Caco-2 (cell line): ENCODE data around the gene C12orf60. TPM values are rescaled to one million over a fixed set of nuclear protein-coding genes. Genes with fewer than 3 reads are reported as not detected.
A peak's percentile ranks its signal among the peaks of the same experiment; 100 is the strongest.

ENCODE experiments used
- BruUV-seq: library from RNA; stranded (reverse); fragments of 400-500 nt; replicated peaks from 2 replicates; lab custom pipeline; 2021; lab: Mats Ljungman, UMichigan
- CTCF ChIA-PET: fragments of 300-600 bp; sonication (Branson Sonifier 250); formaldehyde crosslinking; loops from one replicate; lab custom pipeline; 2022; ENCODE audit warnings: antibody characterized with exemption; lab: Charles Lee
- POLR2A ChIA-PET: fragments of 300-600 bp; sonication (Branson Sonifier 250); formaldehyde crosslinking; loops from one replicate; lab custom pipeline; 2022; ENCODE audit warnings: antibody characterized with exemption; lab: Charles Lee
- DNase-seq, 2 experiments: peaks; one replicate each; pipeline versions ENCODE4 v3.0.0 to v3.0.0-alpha.2; 2020 to 2022
- H3K27me3 ChIP-seq: replicated peaks from 2 replicates; pipeline ENCODE4 v1.6.0; 2011; ENCODE audit warnings: low read length; ENCODE audit not compliant: control insufficient read depth, insufficient read depth
- H3K36me3 ChIP-seq: 2 replicates; pipeline ENCODE4 v1.5.1; 2011; ENCODE audit warnings: low read length; ENCODE audit not compliant: control insufficient read depth, insufficient read depth
- H3K4me1 ChIP-seq: fragments of 250-450 bp; sonication (Bioruptor Pico); 2 replicates; pipeline ENCODE4 v1.5.1; 2020; ENCODE audit warnings: mild to moderate bottlenecking
- H3K4me3 ChIP-seq: 2 replicates; pipeline ENCODE4 v1.5.1; 2011; ENCODE audit warnings: low read depth, mild to moderate bottlenecking, control low read depth, low read length
- H3K9me3 ChIP-seq: fragments of 250-450 bp; sonication (Bioruptor Pico); 2 replicates; pipeline ENCODE4 v1.5.1; 2020; ENCODE audit warnings: mild to moderate bottlenecking, moderate library complexity
- H3K27ac Mint-ChIP-seq: one replicate; pipeline ENCODE4 v1.8.0; 2022; ENCODE audit warnings: mixed read lengths; ENCODE audit not compliant: unreplicated experiment
- H3K27me3 Mint-ChIP-seq: one replicate; pipeline ENCODE4 v1.8.0; 2022; ENCODE audit warnings: mixed read lengths; ENCODE audit not compliant: insufficient read depth, unreplicated experiment
- H3K36me3 Mint-ChIP-seq: one replicate; pipeline ENCODE4 v1.8.0; 2022; ENCODE audit warnings: mild to moderate bottlenecking, mixed read lengths; ENCODE audit not compliant: insufficient read depth, unreplicated experiment
- H3K4me1 Mint-ChIP-seq: one replicate; pipeline ENCODE4 v1.8.0; 2022; ENCODE audit warnings: low read depth, mixed read lengths; ENCODE audit not compliant: unreplicated experiment
- H3K4me3 Mint-ChIP-seq: one replicate; pipeline ENCODE4 v1.8.0; 2022; ENCODE audit warnings: mild to moderate bottlenecking, moderate library complexity, mixed read lengths; ENCODE audit not compliant: unreplicated experiment
- H3K9me3 Mint-ChIP-seq: one replicate; pipeline ENCODE4 v1.8.0; 2022; ENCODE audit warnings: mixed read lengths; ENCODE audit not compliant: unreplicated experiment
- intact Hi-C: fragments of 100-400 bp; cut with micrococcal nuclease; formaldehyde crosslinking; loops from one replicate; pipeline ENCODE4 v1.10.0; 2022; ENCODE audit not compliant: unreplicated experiment
- total RNA-seq: library from RNA; stranded (reverse); gene quantifications from 2 replicates; pipeline ENCODE4 v1.2.3, GENCODE V29; 2022
- TF ChIP-seq, protein P1 (sequence below), 2 experiments: fragments of 200-600 bp in 1 of 2; IDR thresholded peaks; 1 replicate in 1 of 2; 2 replicates in 1 of 2; pipeline versions ENCODE4 v1.5.1 to v1.8.0; 2011 to 2022; ENCODE audit warnings: antibody characterized with exemption in 1 of 2, control low read depth in 1 of 2, inconsistent platforms in 1 of 2, low read depth in 1 of 2, low read length in 1 of 2, mild to moderate bottlenecking in 1 of 2, moderate library complexity in 1 of 2; ENCODE audit not compliant: insufficient read depth in 1 of 2, severe bottlenecking in 1 of 2, unreplicated experiment in 1 of 2

The C12orf60 gene
- total RNA-seq, 1 experiment from 2014 or later: 2.8 TPM

DNA sequence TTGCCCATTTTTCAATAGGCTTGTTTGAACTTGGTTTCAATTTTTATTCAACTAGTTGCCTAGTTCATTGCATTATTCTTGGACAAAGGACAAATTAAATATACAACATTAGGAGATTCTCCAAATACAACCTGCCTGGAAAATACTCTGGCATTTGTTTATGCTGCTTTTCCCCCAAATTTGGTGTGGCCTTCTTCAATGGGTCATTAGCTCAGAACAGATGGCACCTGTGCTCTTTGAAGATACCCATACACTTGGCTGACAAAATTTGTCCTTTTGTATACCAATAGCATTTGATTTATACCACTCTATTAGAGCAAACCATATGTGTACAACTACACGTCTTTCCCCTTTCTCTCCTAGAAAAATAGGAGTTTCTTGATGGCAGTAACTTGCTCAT is 35.9 kb upstream of the C12orf60 start:
- H3K4me3 ChIP-seq: no peak overlapping the region
- H3K4me1 Mint-ChIP-seq: peaks cover 20% of the 10 kb centered on the region
- DNase-seq: no peak
- peaks cover 13% of the 10 kb centered on the region; the same call in 1 of the 2 replicates for H3K4me1 ChIP-seq
- POLR2A ChIA-PET: no interaction called here
- CTCF ChIA-PET: no interaction called here
- H3K27me3 Mint-ChIP-seq: no peaks in the 10 kb centered on the region
- H3K36me3 Mint-ChIP-seq: peaks cover 77% of the 10 kb centered on the region
- peaks cover 11% of the 10 kb centered on the region for H3K9me3 Mint-ChIP-seq
- intact Hi-C loops: no loop called here
- H3K36me3 ChIP-seq: peaks cover 2% of the 10 kb centered on the region; the same call in 1 of the 2 replicates
- TF ChIP-seq, protein P1, sequence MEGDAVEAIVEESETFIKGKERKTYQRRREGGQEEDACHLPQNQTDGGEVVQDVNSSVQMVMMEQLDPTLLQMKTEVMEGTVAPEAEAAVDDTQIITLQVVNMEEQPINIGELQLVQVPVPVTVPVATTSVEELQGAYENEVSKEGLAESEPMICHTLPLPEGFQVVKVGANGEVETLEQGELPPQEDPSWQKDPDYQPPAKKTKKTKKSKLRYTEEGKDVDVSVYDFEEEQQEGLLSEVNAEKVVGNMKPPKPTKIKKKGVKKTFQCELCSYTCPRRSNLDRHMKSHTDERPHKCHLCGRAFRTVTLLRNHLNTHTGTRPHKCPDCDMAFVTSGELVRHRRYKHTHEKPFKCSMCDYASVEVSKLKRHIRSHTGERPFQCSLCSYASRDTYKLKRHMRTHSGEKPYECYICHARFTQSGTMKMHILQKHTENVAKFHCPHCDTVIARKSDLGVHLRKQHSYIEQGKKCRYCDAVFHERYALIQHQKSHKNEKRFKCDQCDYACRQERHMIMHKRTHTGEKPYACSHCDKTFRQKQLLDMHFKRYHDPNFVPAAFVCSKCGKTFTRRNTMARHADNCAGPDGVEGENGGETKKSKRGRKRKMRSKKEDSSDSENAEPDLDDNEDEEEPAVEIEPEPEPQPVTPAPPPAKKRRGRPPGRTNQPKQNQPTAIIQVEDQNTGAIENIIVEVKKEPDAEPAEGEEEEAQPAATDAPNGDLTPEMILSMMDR (IDR thresholded peaks at IDR 0.05; ENCODE audit: insufficient read depth in 1 of 2, low read depth in 1 of 2, low read length in 1 of 2, severe bottlenecking in 1 of 2, unreplicated experiment in 1 of 2): no peak
- H3K4me3 Mint-ChIP-seq: no peak overlapping the region
- peak overlapping the region; percentile 65 for H3K27ac Mint-ChIP-seq
- H3K27me3 ChIP-seq: no peaks in the 10 kb centered on the region
- no TSS peak for BruUV-seq
- peaks cover 13% of the 10 kb centered on the region; the same call in 1 of the 2 replicates for H3K9me3 ChIP-seq

DNA sequence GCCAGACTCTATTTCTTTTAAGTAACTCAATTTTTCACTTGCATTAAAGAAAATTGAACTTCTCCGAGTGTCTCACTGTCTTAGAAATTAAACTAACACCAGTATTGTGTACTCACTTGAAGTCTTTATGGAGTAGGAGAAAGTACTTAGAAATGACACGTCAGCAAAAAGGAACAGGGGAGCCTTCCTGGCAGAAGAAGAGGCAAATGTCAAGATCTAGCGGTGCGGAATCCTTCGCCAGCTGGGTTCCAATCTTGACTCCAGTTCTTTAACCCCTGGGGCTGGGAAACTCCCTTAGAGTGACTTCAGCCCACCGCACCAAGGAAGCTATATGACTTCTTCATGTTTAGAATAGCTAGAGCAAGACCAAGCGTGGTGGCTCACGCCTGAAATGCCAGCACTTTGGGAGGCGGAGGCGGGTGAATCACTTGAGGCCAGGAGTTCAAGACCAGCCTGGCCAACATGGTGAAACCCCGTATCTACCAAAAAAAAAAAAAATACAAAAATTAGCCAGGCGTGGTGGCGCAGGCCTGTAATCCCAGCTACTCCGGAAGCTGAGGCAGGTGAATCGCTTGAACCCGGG is 34.6 kb upstream of the C12orf60 start:
- TF ChIP-seq, protein P1 (IDR thresholded peaks at IDR 0.05; ENCODE audit: insufficient read depth in 1 of 2, low read depth in 1 of 2, low read length in 1 of 2, severe bottlenecking in 1 of 2, unreplicated experiment in 1 of 2): no peak
- peaks cover 16% of the 10 kb centered on the region for H3K9me3 ChIP-seq
- peak overlapping the region; percentile 96 for H3K27ac Mint-ChIP-seq
- no peaks in the 10 kb centered on the region for H3K27me3 Mint-ChIP-seq
- H3K27me3 ChIP-seq: no peaks in the 10 kb centered on the region
- POLR2A ChIA-PET: interaction anchor here (0.7 to 3.0 kb wide), 2 partner anchors 19 to 34 kb away, joined by 5 to 42 read pairs; partner anchors contain the start of genes C12orf60 and WBP11
- H3K4me3 ChIP-seq: peak overlapping the region; percentile 96
- CTCF ChIA-PET: interaction anchor here (3.0 kb wide), 1 partner anchor 34 kb away, joined by 16 read pairs; the partner anchor contains the start of genes C12orf60 and WBP11
- H3K36me3 Mint-ChIP-seq: peaks cover 79% of the 10 kb centered on the region
- H3K4me1 Mint-ChIP-seq: peaks cover 20% of the 10 kb centered on the region
- H3K4me3 Mint-ChIP-seq: peak overlapping the region; percentile 90
- intact Hi-C loops: loop anchor here (1.0 kb wide), 1 partner anchor 139 kb away; no protein-coding TSS in a partner anchor
- peaks cover 13% of the 10 kb centered on the region; the same call in 1 of the 2 replicates for H3K4me1 ChIP-seq
- no TSS peak for BruUV-seq
- H3K36me3 ChIP-seq: peaks cover 2% of the 10 kb centered on the region; the same call in 1 of the 2 replicates
- H3K9me3 Mint-ChIP-seq: peaks cover 11% of the 10 kb centered on the region
- DNase-seq: no peak

DNA sequence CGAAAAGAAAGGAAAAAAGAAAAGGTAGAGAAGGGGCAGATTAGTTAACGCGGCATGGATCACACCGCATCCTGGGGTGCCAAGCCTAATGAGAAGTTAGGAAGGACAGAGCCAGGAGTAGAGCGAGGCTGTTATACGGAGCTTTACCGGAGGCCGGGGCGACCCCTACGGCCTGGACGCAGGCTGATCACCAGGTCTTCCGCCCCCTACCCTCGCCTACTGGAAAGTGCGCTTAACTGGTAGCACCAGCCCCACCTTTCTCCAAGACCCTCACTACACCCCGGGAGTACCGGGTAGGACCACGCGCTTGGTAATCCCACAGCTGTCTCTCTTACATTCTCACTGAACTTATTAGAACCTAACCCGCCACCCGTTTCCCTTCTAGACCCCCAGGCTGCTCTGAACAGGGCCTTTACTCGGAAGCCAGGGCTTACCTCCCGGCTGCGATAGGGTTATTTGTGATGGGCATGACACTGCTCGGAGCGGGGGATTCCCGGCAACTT is 34.0 kb upstream of the C12orf60 start:
- Mint-ChIP-seq H3K9me3 (peaks cover 11% of the 10 kb centered on the region), H3K27ac (peak overlapping the region; percentile 96), H3K4me1 (peaks cover 20% of the 10 kb centered on the region), H3K4me3 (peak overlapping the region; percentile 90), H3K36me3 (peaks cover 82% of the 10 kb centered on the region), H3K27me3 (no peaks in the 10 kb centered on the region)
- TF ChIP-seq, protein P1 (IDR thresholded peaks at IDR 0.05; ENCODE audit: insufficient read depth in 1 of 2, low read depth in 1 of 2, low read length in 1 of 2, severe bottlenecking in 1 of 2, unreplicated experiment in 1 of 2): peak in 1 of 2 experiments; percentile 39
- intact Hi-C loops: loop anchor here (1.0 kb wide), 1 partner anchor 139 kb away; no protein-coding TSS in a partner anchor
- BruUV-seq: no TSS peak
- ChIA-PET POLR2A (interaction anchor here (0.7 to 3.0 kb wide), 2 partner anchors 18 to 34 kb away, joined by 5 to 42 read pairs; partner anchors contain the start of genes C12orf60 and WBP11), CTCF (interaction anchor here (1.2 to 3.0 kb wide), 3 partner anchors 12 to 140 kb away, joined by 3 to 16 read pairs (median 5); partner anchors contain the start of genes C12orf60 and WBP11)
- peaks cover 13% of the 10 kb centered on the region; the same call in 1 of the 2 replicates for H3K4me1 ChIP-seq
- DNase-seq: peak; percentile 69 to 71
- peaks cover 16% of the 10 kb centered on the region for H3K9me3 ChIP-seq
- peaks cover 2% of the 10 kb centered on the region; the same call in 1 of the 2 replicates for H3K36me3 ChIP-seq
- H3K27me3 ChIP-seq: no peaks in the 10 kb centered on the region
- H3K4me3 ChIP-seq: peak overlapping the region; percentile 96
